Stimulated activated naive B cell treated with anti-CD40 and anti-IgM and Interleukin-4, amounts not matched to agents 10 μg/mL and 1 μg/mL and 100 μg/mL, for 72 hours (primary cell): Measurements from ENCODE around the gene LY6G6D.

Source experiments
- ATAC-seq, 2 donors: fragments of 150-1000 bp; cut with Tn5 transposase; replicated peaks; 2 replicates each; pipeline ENCODE4 v1.10.0; 2021; ENCODE audit warnings: moderate library complexity in 1 of 2
- DNase-seq: peaks from one replicate; pipeline ENCODE4 v3.0.0; 2021
- H3K27ac Mint-ChIP-seq: one replicate; pipeline ENCODE4 v1.8.0; 2022; ENCODE audit warnings: mild to moderate bottlenecking, mixed read lengths
- H3K27me3 Mint-ChIP-seq, 2 donors: one replicate each; pipeline ENCODE4 v1.8.0; 2022; ENCODE audit warnings: mixed read lengths in 2 of 2
- H3K36me3 Mint-ChIP-seq, 2 donors: one replicate each; pipeline ENCODE4 v1.8.0; 2022; ENCODE audit warnings: mixed read lengths in 2 of 2, mild to moderate bottlenecking in 1 of 2
- H3K4me1 Mint-ChIP-seq, 2 donors: one replicate each; pipeline ENCODE4 v1.8.0; 2022; ENCODE audit warnings: mixed read lengths in 2 of 2, mild to moderate bottlenecking in 1 of 2
- H3K4me3 Mint-ChIP-seq, 2 donors: one replicate each; pipeline ENCODE4 v1.8.0; 2022; ENCODE audit warnings: mild to moderate bottlenecking in 2 of 2, mixed read lengths in 2 of 2, moderate library complexity in 1 of 2
- H3K9me3 Mint-ChIP-seq, 2 donors: one replicate each; pipeline ENCODE4 v1.8.0; 2022; ENCODE audit warnings: mixed read lengths in 2 of 2, mild to moderate bottlenecking in 1 of 2

The LY6G6D gene

DNA sequence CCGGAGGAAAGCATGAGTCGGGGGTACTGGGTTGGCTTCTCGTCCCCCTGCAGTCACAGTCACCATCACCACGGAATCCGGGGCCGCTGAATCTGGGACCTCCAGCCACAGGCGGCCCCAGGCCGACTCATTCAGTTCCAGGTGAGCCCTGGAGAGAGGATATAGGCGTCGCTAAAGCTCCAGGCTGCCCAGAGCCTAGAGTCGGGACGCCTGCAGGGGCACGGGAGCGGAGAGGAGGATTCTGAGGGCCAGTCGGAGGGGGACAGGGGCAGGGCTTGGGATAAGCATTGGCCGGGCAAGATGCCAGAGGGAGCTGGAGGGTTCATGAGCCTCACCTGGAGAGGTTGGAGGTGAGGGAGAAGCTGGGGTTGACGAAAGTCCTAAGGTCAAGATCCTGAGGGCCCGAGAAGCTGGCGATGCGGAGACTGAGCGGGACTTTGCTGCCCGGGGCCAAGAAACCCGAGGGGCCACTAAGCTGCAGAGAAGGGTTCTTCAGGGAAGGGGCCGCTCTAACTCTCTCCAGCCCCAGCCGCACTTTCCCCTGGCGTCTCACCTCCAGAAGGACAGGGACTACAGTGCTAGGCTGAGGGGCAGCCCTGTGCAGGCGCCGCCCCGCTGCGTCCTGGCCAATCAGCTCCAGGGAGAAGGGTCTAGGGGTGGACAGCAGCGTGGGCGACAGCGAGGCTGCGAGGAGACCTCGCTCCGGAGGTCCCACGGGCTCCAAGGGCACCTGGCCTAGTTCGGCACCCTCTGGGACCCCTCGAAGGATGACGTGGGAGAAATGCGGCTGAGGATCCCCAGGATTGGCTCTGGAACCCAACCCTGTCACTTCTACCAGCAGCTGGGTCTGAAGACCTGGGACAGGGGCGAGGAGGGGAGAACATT is 51.0 kb downstream of the LY6G6D start:
- Mint-ChIP-seq H3K27ac (no peak overlapping the region), H3K9me3 (no peaks in the 10 kb centered on the region), H3K27me3 (no peaks in the 10 kb centered on the region), H3K4me1 (peaks cover 7 to 13% of the 10 kb centered on the region in 2 donors), H3K4me3 (no peak overlapping the region), H3K36me3 (peaks cover 19 to 34% of the 10 kb centered on the region in 2 donors)
- DNase-seq (no peak), ATAC-seq (no peak)

DNA sequence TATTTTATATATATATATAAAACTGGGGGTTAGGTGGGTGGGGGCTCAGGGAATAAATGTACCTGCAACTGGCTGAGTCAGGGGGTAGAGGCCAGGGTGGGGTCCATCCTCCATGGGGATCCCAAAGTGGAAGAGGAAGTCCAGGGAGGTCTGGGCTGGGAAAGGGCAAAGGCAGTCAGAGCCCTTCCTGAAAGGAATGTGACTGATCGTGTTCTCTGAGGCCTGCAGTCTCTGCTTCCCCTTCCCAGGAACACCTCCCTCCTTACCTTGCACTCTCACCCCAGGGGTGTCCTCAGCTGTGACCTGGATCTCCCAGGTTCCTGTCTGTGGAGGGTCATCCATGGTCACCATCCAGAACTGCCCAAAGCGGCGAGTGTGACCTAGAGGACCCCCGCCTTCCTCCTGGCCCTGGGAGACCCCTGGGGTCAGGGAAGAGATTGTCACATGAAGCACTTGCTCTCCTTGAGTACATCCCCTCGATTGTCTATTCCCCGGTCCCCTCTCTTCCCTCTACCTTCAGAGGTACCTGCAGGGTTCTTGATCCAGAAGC is 52.0 kb downstream of the LY6G6D start:
- Mint-ChIP-seq H3K4me1 (peaks cover 7 to 13% of the 10 kb centered on the region in 2 donors), H3K36me3 (peaks cover 14 to 27% of the 10 kb centered on the region in 2 donors), H3K4me3 (no peak overlapping the region), H3K9me3 (no peaks in the 10 kb centered on the region), H3K27ac (no peak overlapping the region), H3K27me3 (no peaks in the 10 kb centered on the region)
- ATAC-seq (no peak), DNase-seq (no peak)
